Psoas muscle (tissue), 8 donors: Measurements from ENCODE around the gene MAB21L2. TPM values are rescaled to one million over a fixed set of nuclear protein-coding genes. Genes with fewer than 3 reads are reported as not detected.
A peak's percentile ranks its signal among the peaks of the same experiment; 100 is the strongest.

ENCODE experiments used
- ATAC-seq, 4 donors: fragments of 200-7000 bp; cut with Tn5 transposase; one replicate each; pipeline ENCODE4 v1.9.1; 2020; ENCODE audit warnings: moderate library complexity in 3 of 4, mild to moderate bottlenecking in 2 of 4
- DNase-seq, 2 donors: peaks; one replicate each; pipeline ENCODE4 v3.0.0-alpha.2; 2020
- H3K27ac ChIP-seq: fragments of 200-600 bp; one replicate; pipeline ENCODE4 v1.8.0; 2022
- H3K27me3 ChIP-seq, 3 donors: fragments of 200-600 bp in 1 of 3; one replicate each; pipeline versions ENCODE4 v1.6.1 to v1.8.0; 2013 to 2022; ENCODE audit warnings: low read length in 2 of 3, mild to moderate bottlenecking in 2 of 3, moderate library complexity in 1 of 3; ENCODE audit not compliant: insufficient read depth in 3 of 3
- H3K36me3 ChIP-seq, 2 donors: fragments of 200-600 bp in 1 of 2; one replicate each; pipeline versions ENCODE4 v1.6.1 to v1.8.0; 2013 to 2022; ENCODE audit warnings: low read depth in 1 of 2, mild to moderate bottlenecking in 1 of 2, moderate library complexity in 1 of 2; ENCODE audit not compliant: insufficient read depth in 1 of 2
- H3K4me1 ChIP-seq: fragments of 200-600 bp; one replicate; pipeline ENCODE4 v1.8.0; 2022
- H3K4me3 ChIP-seq: fragments of 200-600 bp; one replicate; pipeline ENCODE4 v1.8.0; 2022; ENCODE audit warnings: mild to moderate bottlenecking
- H3K9me3 ChIP-seq: fragments of 200-600 bp; one replicate; pipeline ENCODE4 v1.8.0; 2022
- WGBS, 3 donors: extraction: QIAGEN DNeasy Blood & Tissue Kit; methylation state at CpG; one replicate each; pipeline versions ENCODE4 v1.1.6 to v1.1.7; 2013; 5-methylcytosine and 5-hydroxymethylcytosine counted together
- intact Hi-C, 2 donors: fragments of 100-400 bp; cut with DNase I; formaldehyde crosslinking; loops; one replicate each; pipeline versions ENCODE4 v1.11.0 to v1.14.2; 2022
- polyA plus RNA-seq, 3 donors: library from polyadenylated mRNA; stranded (reverse); fragments of 200-250 nt; gene quantifications; one replicate each; pipeline ENCODE4 v1.2.3, GENCODE V29; 2013
- total RNA-seq, 4 donors: library from RNA; stranded (reverse); fragmentation: NEBNext Ultra II Directional in 2 of 4; extraction: Animal tissue kit (Norgen Biotek cat#: 25700) in 2 of 4; gene quantifications; one replicate each; pipeline versions ENCODE4 v1.2.1 to v1.2.4, GENCODE V29; 2021 to 2023
- TF ChIP-seq, protein P1 (sequence below): fragments of 200-600 bp; IDR thresholded peaks from one replicate; pipeline ENCODE4 v1.8.0; 2022; ENCODE audit warnings: antibody characterized with exemption
- donor health status: healthy with polysubstance abuse.
- donor health status: DM: no; HTN: no; CAD: no; lungs with moderate emphysema.
- donor health status: Bipolar disorder and iron deficiency.
- donor health status: healthy.
- donor health status: DM: yes; HTN: yes; CAD: no.
- donor health status: DM: no; HTN: no; CAD: no.
- donor health status: DM: no; HTN: no; CAD: no.
- donor health status: DM: yes; HTN: yes; CAD: no.

Gene MAB21L2
- total and polyA plus RNA-seq, 7 donors: 0.01 to 0.03 TPM; not detected in 5

DNA sequence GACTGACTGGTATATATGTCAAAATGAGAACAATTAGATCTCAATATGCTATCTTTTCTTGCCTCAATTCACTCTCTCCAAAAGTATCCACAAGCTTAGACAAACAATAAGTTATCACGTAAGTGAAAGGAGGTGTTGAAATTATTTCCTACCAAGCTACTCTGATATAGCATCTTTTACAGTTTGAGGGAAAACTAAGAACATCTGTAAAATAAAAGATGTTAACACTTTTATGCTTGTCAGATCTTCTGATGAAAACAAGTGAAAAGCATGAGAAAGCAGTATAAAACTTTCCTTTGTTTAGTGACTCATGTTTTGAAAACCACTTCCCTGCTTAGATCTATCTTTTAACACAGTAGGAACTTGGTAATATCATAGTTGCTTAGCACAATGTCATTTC is 8.4 kb upstream of the MAB21L2 start:
- no peak overlapping the region for H3K27ac ChIP-seq
- ATAC-seq (no peak), DNase-seq (no peak)

DNA sequence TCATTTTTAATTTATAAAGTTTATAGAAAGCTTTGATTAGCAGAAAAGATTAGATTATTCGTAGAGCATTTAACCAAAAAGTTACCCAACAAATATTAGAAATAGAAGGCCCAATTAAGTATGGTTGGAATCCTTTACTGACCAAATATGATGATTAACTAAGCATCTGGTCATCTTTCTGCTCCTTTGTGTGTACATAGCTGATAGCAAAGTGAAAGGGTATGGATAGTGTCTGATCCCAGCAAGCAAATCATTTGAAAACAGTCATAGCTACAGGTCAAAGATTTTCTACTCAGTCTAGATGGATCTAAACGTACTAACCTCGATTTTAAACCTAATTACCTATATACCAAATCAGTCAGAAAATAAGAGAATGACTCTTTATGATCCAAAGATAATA is 7.3 kb upstream of the MAB21L2 start:
- TF ChIP-seq, protein P1, sequence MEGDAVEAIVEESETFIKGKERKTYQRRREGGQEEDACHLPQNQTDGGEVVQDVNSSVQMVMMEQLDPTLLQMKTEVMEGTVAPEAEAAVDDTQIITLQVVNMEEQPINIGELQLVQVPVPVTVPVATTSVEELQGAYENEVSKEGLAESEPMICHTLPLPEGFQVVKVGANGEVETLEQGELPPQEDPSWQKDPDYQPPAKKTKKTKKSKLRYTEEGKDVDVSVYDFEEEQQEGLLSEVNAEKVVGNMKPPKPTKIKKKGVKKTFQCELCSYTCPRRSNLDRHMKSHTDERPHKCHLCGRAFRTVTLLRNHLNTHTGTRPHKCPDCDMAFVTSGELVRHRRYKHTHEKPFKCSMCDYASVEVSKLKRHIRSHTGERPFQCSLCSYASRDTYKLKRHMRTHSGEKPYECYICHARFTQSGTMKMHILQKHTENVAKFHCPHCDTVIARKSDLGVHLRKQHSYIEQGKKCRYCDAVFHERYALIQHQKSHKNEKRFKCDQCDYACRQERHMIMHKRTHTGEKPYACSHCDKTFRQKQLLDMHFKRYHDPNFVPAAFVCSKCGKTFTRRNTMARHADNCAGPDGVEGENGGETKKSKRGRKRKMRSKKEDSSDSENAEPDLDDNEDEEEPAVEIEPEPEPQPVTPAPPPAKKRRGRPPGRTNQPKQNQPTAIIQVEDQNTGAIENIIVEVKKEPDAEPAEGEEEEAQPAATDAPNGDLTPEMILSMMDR: no peak
- WGBS, 3 donors: 97 to 98% (median 98%) methylated on average over 3 of the region's 3 CpGs
- Histone ChIP-seq H3K36me3 (no peaks in the 10 kb centered on the region), H3K27ac (no peak overlapping the region), H3K27me3 (no peaks in the 10 kb centered on the region), H3K4me1 (no peaks in the 10 kb centered on the region), H3K4me3 (no peak overlapping the region), H3K9me3 (no peaks in the 10 kb centered on the region)
- intact Hi-C loops: no loop called here
- ATAC-seq: no peak
- DNase-seq: no peak

More for the DNA sequence above, 8.4 kb upstream of the MAB21L2 start:
- no peaks in the 10 kb centered on the region for H3K4me1 ChIP-seq
- H3K36me3 ChIP-seq: no peaks in the 10 kb centered on the region
- no peaks in the 10 kb centered on the region for H3K9me3 ChIP-seq
- 95 to 100% (median 96%) methylated on average over 1 of the region's 1 CpG for WGBS, 3 donors
- no peak overlapping the region for H3K4me3 ChIP-seq
- H3K27me3 ChIP-seq: no peaks in the 10 kb centered on the region
- intact Hi-C loops: no loop called here
- TF ChIP-seq, protein P1: no peak

DNA sequence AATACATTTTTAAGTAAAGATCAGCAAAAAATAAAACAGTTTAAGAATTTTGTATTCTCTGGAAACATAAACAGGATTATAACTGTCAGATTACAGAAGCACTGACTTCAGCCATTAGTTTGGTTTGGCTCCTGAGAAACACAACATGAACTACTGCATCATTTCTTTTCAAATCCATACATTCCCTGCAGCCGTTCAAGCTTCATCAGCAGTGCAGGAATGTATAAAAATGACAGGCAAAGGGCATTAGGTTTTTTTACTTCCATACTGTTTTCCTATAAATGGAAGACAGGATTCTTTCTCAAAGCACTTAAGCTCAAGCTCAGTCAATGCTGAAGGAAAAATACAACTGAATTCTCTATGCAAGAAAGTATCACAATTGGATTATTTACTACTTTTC is 4.2 kb upstream of the MAB21L2 start:
- TF ChIP-seq, protein P1: no peak
- Histone ChIP-seq H3K4me1 (no peaks in the 10 kb centered on the region), H3K4me3 (no peak overlapping the region), H3K9me3 (no peaks in the 10 kb centered on the region), H3K27me3 (no peaks in the 10 kb centered on the region), H3K36me3 (no peaks in the 10 kb centered on the region), H3K27ac (no peak overlapping the region)
- intact Hi-C loops: no loop called here
- ATAC-seq (no peak), DNase-seq (no peak)
- WGBS, 3 donors: 92 to 96% (median 96%) methylated on average over 1 of the region's 1 CpG

DNA sequence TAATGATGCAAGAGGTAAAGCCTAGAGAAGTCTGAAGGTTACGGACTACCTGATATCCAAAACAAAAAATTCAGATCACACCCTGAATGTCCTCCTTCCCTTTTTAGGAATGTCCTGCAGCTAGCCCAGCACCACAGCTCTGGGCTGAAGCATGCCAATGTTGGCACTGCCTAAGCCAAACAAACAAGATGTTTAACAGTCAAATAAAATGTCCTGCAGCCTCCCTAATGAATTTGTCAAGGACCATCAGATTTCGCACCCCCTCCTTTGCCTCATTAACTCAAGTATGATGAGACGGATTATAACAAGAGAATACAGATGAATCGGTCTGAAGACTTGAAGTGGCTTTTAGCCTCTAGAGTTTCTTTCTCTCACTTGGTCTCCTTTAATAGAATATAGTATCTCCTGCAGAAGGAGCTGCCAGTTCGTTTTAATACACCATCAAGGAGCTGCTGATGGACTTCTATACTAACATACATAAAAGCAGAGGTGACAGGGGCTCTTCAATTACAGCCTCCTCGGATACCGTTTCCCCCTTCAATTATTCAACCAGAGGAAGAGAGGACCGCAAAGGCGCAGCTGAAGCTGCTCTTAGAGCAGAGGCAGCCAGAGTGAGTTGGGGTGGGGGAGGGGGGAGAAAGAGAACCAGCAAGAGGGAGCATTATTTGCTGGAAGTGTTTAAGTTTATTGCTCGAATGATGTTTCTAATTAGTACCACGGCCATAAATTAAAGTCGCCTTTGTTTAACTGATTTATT is 3.0 kb upstream of the MAB21L2 start:
- Histone ChIP-seq H3K36me3 (no peaks in the 10 kb centered on the region), H3K4me3 (peak overlapping the region; percentile 57), H3K27me3 (no peaks in the 10 kb centered on the region), H3K4me1 (no peaks in the 10 kb centered on the region), H3K9me3 (no peaks in the 10 kb centered on the region), H3K27ac (no peak overlapping the region)
- TF ChIP-seq, protein P1: no peak
- no peak for DNase-seq
- no peak for ATAC-seq
- intact Hi-C loops: no loop called here
- 51 to 54% (median 52%) methylated on average over 12 of the region's 12 CpGs for WGBS, 3 donors
